Mesendoderm (in vitro differentiated cells): ENCODE results near the gene PLOD3.

Experiments used
- DNase-seq: peaks from one replicate; pipeline ENCODE4 v3.0.0; 2013
- H2AK5ac ChIP-seq: 2 replicates; pipeline ENCODE4 v1.6.1; 2013; ENCODE audit warnings: low read length, inconsistent platforms
- H2BK120ac ChIP-seq: 2 replicates; pipeline ENCODE4 v1.6.1; 2013; ENCODE audit warnings: low read depth, mild to moderate bottlenecking, low read length, moderate library complexity, mixed read lengths
- H2BK15ac ChIP-seq: replicated peaks from 2 replicates; pipeline ENCODE4 v1.6.1; 2013; ENCODE audit warnings: low read depth, mild to moderate bottlenecking, moderate library complexity
- H2BK5ac ChIP-seq: 2 replicates; pipeline ENCODE4 v1.6.1; 2013; ENCODE audit warnings: low read length, inconsistent platforms
- H3K18ac ChIP-seq: 2 replicates; pipeline ENCODE4 v1.6.1; 2013; ENCODE audit warnings: mild to moderate bottlenecking, low read length, mixed read lengths
- H3K23ac ChIP-seq: one replicate; pipeline ENCODE4 v1.6.1; 2013; ENCODE audit warnings: low read length
- H3K27ac ChIP-seq: 2 replicates; pipeline ENCODE4 v1.5.1; 2013; ENCODE audit warnings: low read depth, mild to moderate bottlenecking, inconsistent platforms, low read length, moderate library complexity
- H3K27me3 ChIP-seq: 2 replicates; pipeline ENCODE4 v1.6.1; 2013; ENCODE audit warnings: low read length, control low read depth, mild to moderate bottlenecking, inconsistent platforms; ENCODE audit not compliant: insufficient read depth, poor library complexity
- H3K36me3 ChIP-seq: 2 replicates; pipeline ENCODE4 v1.6.1; 2013; ENCODE audit warnings: low read length, inconsistent platforms; ENCODE audit not compliant: control insufficient read depth, insufficient read depth
- H3K4ac ChIP-seq: one replicate; pipeline ENCODE4 v1.6.1; 2013; ENCODE audit warnings: low read depth, mild to moderate bottlenecking, low read length, moderate library complexity
- H3K4me1 ChIP-seq: 2 replicates; pipeline ENCODE4 v1.6.1; 2013; ENCODE audit warnings: low read depth, low read length, inconsistent platforms; ENCODE audit not compliant: control insufficient read depth
- H3K4me2 ChIP-seq: 2 replicates; pipeline ENCODE4 v1.6.1; 2013; ENCODE audit warnings: low read length
- H3K4me3 ChIP-seq: 2 replicates; pipeline ENCODE4 v1.5.1; 2013; ENCODE audit warnings: mild to moderate bottlenecking, low read length
- H3K56ac ChIP-seq: one replicate; pipeline ENCODE4 v1.6.1; 2013; ENCODE audit warnings: low read length
- H3K79me1 ChIP-seq: 2 replicates; pipeline ENCODE4 v1.6.1; 2013; ENCODE audit warnings: low read length, inconsistent platforms
- H3K79me2 ChIP-seq: 2 replicates; pipeline ENCODE4 v1.6.1; 2013; ENCODE audit warnings: mild to moderate bottlenecking, low read length; ENCODE audit not compliant: control insufficient read depth, insufficient read depth
- H3K9ac ChIP-seq: 2 replicates; pipeline ENCODE4 v1.6.1; 2013; ENCODE audit warnings: low read length, inconsistent platforms
- H4K5ac ChIP-seq: one replicate; pipeline ENCODE4 v1.6.1; 2013; ENCODE audit warnings: low read length
- H4K8ac ChIP-seq: one replicate; pipeline ENCODE4 v1.6.1; 2013; ENCODE audit warnings: low read depth, mild to moderate bottlenecking, control low read depth, low read length, moderate library complexity
- WGBS: extraction: QIAGEN DNeasy Blood & Tissue Kit; methylation state at CpG from one replicate; pipeline ENCODE4 v1.1.7; 2013; ENCODE audit warnings: low lambda C conversion rate, missing lambda C conversion rate; ENCODE audit not compliant: insufficient coverage; ENCODE audit errors: extremely low coverage; 5-methylcytosine and 5-hydroxymethylcytosine counted together

Gene PLOD3

GRCh38 chr7:101212014-101212413, 5.4 kb downstream of the PLOD3 start:
- Histone ChIP-seq H3K4me2 (no peak overlapping the region), H3K79me2 (no peaks in the 10 kb centered on the region), H3K4ac (no peak overlapping the region), H3K79me1 (peaks cover 2% of the 10 kb centered on the region), H3K27ac (no peak overlapping the region), H2BK120ac (no peak overlapping the region), H3K56ac (no peak overlapping the region), H4K8ac (no peak overlapping the region), H2AK5ac (no peak overlapping the region), H3K27me3 (no peaks in the 10 kb centered on the region), H3K36me3 (peaks cover 1% of the 10 kb centered on the region), H3K9ac (no peak overlapping the region), H2BK5ac (no peak overlapping the region), H2BK15ac (no peak overlapping the region), H3K23ac (no peak overlapping the region), H3K18ac (no peak overlapping the region), H3K4me3 (no peak overlapping the region), H3K4me1 (no peaks in the 10 kb centered on the region), H4K5ac (no peak overlapping the region)
- WGBS, result no CpG with 5 or more reads among the region's 8 CpGs
- DNase-seq, result no peak

- Histone ChIP-seq H3K27ac (no peak overlapping the region), H3K18ac (no peak overlapping the region), H3K4me1 (no peaks in the 10 kb centered on the region), H3K79me1 (peaks cover 2% of the 10 kb centered on the region), H3K9ac (no peak overlapping the region), H3K27me3 (no peaks in the 10 kb centered on the region), H3K4me2 (no peak overlapping the region), H4K5ac (no peak overlapping the region), H3K79me2 (no peaks in the 10 kb centered on the region), H2BK15ac (no peak overlapping the region), H3K4ac (no peak overlapping the region), H3K36me3 (peaks cover 1% of the 10 kb centered on the region), H2AK5ac (no peak overlapping the region), H3K56ac (no peak overlapping the region), H2BK5ac (no peak overlapping the region), H3K4me3 (no peak overlapping the region), H2BK120ac (no peak overlapping the region), H3K23ac (no peak overlapping the region), H4K8ac (no peak overlapping the region)
- DNase-seq, result no peak
- WGBS, result no CpG with 5 or more reads among the region's 24 CpGs
Measured at GRCh38 chr7:101211501-101211900, 5.9 kb downstream of the PLOD3 start.

- H3K79me2 ChIP-seq, result no peaks in the 10 kb centered on the region
- H3K56ac ChIP-seq, result no peak overlapping the region
- no peaks in the 10 kb centered on the region for H3K27me3 ChIP-seq
- no peak overlapping the region for H2BK5ac ChIP-seq
- no peak overlapping the region for H3K4me3 ChIP-seq
- H3K4me2 ChIP-seq, result no peak overlapping the region
- no peak overlapping the region for H4K5ac ChIP-seq
- no peak for DNase-seq
- peaks cover 1% of the 10 kb centered on the region for H3K36me3 ChIP-seq
- H3K23ac ChIP-seq, result no peak overlapping the region
- no peak overlapping the region for H2BK15ac ChIP-seq
- H2AK5ac ChIP-seq, result no peak overlapping the region
- H3K4ac ChIP-seq, result no peak overlapping the region
- H3K4me1 ChIP-seq, result no peaks in the 10 kb centered on the region
- no peak overlapping the region for H3K18ac ChIP-seq
- H3K9ac ChIP-seq, result no peak overlapping the region
- WGBS, result no CpG with 5 or more reads among the region's 19 CpGs
- H4K8ac ChIP-seq, result no peak overlapping the region
- no peak overlapping the region for H2BK120ac ChIP-seq
- no peaks in the 10 kb centered on the region for H3K79me1 ChIP-seq
- H3K27ac ChIP-seq, result no peak overlapping the region
Measured at GRCh38 chr7:101210143-101210542, 7.2 kb downstream of the PLOD3 start.

- no peak overlapping the region for H3K4me2 ChIP-seq
- H3K56ac ChIP-seq, result no peak overlapping the region
- H3K27me3 ChIP-seq, result no peaks in the 10 kb centered on the region
- no peak overlapping the region for H2BK120ac ChIP-seq
- no peak overlapping the region for H2AK5ac ChIP-seq
- no peak overlapping the region for H2BK15ac ChIP-seq
- no peak overlapping the region for H3K9ac ChIP-seq
- no peak overlapping the region for H3K4ac ChIP-seq
- DNase-seq, result no peak
- peaks cover 1% of the 10 kb centered on the region for H3K36me3 ChIP-seq
- H3K4me1 ChIP-seq, result no peaks in the 10 kb centered on the region
- H4K5ac ChIP-seq, result no peak overlapping the region
- H3K4me3 ChIP-seq, result no peak overlapping the region
- no peaks in the 10 kb centered on the region for H3K79me2 ChIP-seq
- no peaks in the 10 kb centered on the region for H3K79me1 ChIP-seq
- no peak overlapping the region for H3K23ac ChIP-seq
- no peak overlapping the region for H3K27ac ChIP-seq
- H3K18ac ChIP-seq, result no peak overlapping the region
- WGBS, result no CpG with 5 or more reads among the region's 14 CpGs
- H4K8ac ChIP-seq, result no peak overlapping the region
- H2BK5ac ChIP-seq, result no peak overlapping the region
Measured at GRCh38 chr7:101208794-101209193, 8.6 kb downstream of the PLOD3 start.

- Histone ChIP-seq H2AK5ac (no peak overlapping the region), H2BK5ac (no peak overlapping the region), H3K27me3 (no peaks in the 10 kb centered on the region), H3K56ac (no peak overlapping the region), H3K9ac (no peak overlapping the region), H3K36me3 (peaks cover 1% of the 10 kb centered on the region), H3K18ac (no peak overlapping the region), H3K4ac (no peak overlapping the region), H3K4me2 (no peak overlapping the region), H2BK15ac (no peak overlapping the region), H3K27ac (no peak overlapping the region), H3K79me2 (no peaks in the 10 kb centered on the region), H2BK120ac (no peak overlapping the region), H3K4me3 (no peak overlapping the region), H3K79me1 (no peaks in the 10 kb centered on the region), H3K4me1 (no peaks in the 10 kb centered on the region), H4K5ac (no peak overlapping the region), H3K23ac (no peak overlapping the region), H4K8ac (no peak overlapping the region)
- no peak for DNase-seq
- WGBS, result no CpG with 5 or more reads among the region's 17 CpGs
Measured at GRCh38 chr7:101207459-101207858, 9.9 kb downstream of the PLOD3 start.

DNA sequence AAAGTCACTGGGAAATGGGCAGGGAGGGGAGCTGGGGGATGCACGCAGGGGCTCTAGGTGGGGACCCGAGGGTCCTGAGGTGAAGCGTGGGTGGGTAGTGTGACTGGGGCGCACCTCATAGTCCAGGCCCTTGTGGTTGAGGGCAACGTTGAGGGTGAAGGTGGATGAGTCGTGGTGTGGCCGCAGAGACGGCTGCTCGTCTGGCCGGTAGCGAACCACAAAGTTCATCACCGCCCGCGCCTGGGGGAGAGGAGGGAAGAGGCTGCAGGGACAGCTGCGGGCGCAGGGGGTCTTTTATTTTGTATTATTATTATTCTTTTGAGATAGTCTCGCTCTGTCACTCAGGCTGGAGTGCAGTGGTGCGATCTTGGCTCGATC, 10.7 kb downstream of the PLOD3 start:
- Histone ChIP-seq H3K56ac (no peak overlapping the region), H3K9ac (no peak overlapping the region), H4K5ac (no peak overlapping the region), H2BK15ac (no peak overlapping the region), H3K23ac (no peak overlapping the region), H2AK5ac (no peak overlapping the region), H3K4ac (no peak overlapping the region), H4K8ac (no peak overlapping the region), H3K4me3 (no peak overlapping the region), H2BK120ac (no peak overlapping the region), H3K36me3 (peaks cover 1% of the 10 kb centered on the region), H2BK5ac (no peak overlapping the region), H3K79me2 (no peaks in the 10 kb centered on the region), H3K27me3 (no peaks in the 10 kb centered on the region), H3K18ac (no peak overlapping the region), H3K27ac (no peak overlapping the region), H3K79me1 (no peaks in the 10 kb centered on the region), H3K4me1 (no peaks in the 10 kb centered on the region), H3K4me2 (no peak overlapping the region)
- no peak for DNase-seq
- no CpG with 5 or more reads among the region's 19 CpGs for WGBS
